Measurements from ENCODE around the gene GPR63.
"Not testable (repeated sequence)": the region's sequence is repeated elsewhere in the genome, so short reads cannot be mapped to it uniquely, and the experiment has no call there.

Gene GPR63

DNA sequence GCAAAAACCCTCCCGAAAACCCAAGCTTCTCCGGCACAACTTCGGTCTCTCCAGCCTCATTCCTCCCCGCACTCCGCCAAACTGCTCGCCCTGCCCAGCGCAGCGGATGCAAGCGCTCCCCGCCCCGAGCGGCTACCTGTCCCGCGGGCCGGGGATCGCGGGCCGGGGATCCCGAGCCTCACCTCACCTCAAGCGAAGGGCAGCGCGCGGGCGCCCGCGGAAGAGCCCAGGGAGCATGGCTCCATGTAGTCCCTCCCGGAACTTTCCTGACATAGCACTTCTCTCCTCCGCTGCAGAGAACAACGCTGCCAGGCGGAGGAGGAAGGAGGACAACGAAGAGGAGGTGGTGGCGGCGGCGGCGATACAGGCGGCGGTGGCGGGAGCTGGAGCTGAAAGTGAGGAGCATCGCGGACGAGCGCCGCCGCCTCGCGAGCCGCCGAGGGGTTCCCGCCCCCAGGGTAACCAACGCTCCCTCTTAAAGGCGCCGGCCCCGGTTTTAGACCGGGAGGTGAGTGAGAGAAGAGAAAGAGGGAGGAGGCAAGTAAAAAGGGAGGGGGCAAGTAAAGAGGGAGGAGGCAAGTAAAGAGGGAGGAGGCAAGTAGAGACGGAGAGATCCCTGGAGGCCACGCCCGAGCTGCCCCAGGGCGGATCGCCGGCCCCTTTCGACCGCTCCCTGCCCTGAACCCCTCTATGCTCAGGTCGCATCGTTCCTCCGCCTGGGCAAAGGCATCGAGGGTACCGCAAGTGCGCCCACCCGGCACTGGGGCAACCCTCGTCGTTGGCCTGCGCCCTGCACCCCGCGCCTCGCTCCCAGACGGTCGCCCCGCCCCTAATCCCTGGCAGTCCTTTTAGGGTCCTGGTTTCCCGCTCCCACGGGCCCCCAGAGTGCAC lies at the start of gene GPR63:
Gene GPR63, minus strand, starts transcription at position 397 of the 891 bp plus-strand sequence. CDS start 37,746 bp downstream, outside the sequence.
- DNase-seq (ENCODE audit: low spot score): peak; percentile 70

DNA sequence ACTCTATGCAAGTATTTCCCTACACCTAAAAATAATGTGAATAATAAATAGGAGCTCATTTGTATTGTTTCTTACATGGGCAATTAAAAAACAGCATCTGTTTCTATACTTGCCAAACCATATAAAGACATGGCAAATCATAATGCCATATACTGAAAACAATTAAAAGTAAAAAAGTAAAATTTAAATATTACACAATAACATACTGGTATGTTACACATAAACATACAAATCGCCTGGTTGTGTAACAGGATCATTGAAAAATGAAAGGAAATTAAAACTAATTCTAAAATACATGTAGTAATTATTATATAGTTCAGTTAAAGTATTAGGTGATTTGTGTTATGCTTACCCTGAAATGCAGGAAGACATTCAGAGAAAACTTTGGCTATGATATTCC lies 49.2 kb upstream of the GPR63 start:
- no peak for DNase-seq (ENCODE audit: low spot score)

DNA sequence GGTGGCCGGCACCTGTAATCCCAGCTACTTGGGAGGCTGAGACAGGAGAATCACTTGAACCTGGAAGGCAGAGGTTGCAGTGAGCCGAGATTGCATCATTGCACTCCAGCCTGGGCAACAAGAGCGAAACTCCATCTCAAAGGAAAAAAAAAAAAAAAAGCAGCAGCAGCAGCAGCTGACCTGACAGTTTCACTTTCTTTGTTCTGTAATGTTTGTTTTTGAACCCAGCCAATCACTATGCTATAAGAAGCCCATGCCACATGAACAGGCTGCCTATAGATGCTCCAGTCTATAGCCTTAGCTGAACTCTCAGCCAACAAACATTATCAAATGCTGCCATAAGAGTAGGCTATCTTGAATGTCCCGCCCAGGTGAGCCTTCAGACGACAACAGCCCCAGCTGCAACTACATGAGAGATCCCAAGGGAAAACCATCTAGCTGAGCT lies 47.9 kb upstream of the GPR63 start:
- DNase-seq (ENCODE audit: low spot score): not testable (repeated sequence)

DNA sequence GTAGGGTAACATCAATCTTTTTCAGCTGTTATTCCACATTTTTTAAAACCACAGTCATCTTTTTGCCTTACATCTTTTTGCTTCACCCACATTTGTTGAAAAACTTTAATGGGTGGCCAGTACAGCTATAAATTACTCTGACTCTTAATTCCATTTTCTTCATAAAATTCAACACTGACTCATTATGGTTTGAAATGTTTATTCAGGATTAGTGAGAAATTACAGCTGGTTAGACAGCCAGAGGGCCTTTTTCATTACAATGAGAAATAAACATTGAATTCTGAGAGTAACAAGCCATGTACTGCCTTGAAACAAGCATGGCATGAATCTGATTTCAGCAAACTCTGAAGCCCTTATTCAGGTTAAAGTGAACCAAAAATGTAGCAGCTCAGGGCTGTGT lies 40.9 kb upstream of the GPR63 start:
- no peak for DNase-seq (ENCODE audit: low spot score)

- DNase-seq (ENCODE audit: low spot score): no peak
Measured at GRCh38 chr6:96876886-96877545, 39.7 kb upstream of the GPR63 start.

- no peak for DNase-seq (ENCODE audit: low spot score)
Measured at GRCh38 chr6:96872976-96873375, 35.7 kb upstream of the GPR63 start.

GRCh38 chr6:96865055-96865405 lies 27.8 kb upstream of the GPR63 start:
- DNase-seq (ENCODE audit: low spot score): no peak

GRCh38 chr6:96864216-96865054 lies 27.2 kb upstream of the GPR63 start:
- DNase-seq (ENCODE audit: low spot score): no peak

- DNase-seq (ENCODE audit: low spot score): no peak
Measured at GRCh38 chr6:96862560-96862959, 25.3 kb upstream of the GPR63 start.

- DNase-seq (ENCODE audit: low spot score): no peak
Measured at GRCh38 chr6:96861588-96861987, 24.3 kb upstream of the GPR63 start.

DNA sequence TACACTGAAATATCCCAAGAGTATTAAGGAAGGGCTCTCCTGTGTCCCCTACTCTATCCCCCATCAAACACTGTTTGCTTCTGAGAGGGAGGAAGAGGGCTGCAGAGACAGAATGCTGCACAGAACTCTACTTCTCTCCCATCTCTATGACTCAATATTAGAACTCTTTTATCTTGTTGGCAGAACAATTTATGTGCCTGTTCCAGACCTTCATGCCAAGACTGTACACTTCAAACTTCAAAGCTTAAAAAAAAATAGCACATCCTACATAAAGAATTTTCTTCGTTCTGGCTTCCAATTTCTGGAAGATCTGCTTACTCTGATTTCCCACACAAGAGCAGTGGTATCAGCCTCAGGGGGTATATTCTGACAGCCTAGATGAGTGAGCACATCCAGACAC lies 19.6 kb upstream of the GPR63 start:
- DNase-seq (ENCODE audit: low spot score): no peak

DNA sequence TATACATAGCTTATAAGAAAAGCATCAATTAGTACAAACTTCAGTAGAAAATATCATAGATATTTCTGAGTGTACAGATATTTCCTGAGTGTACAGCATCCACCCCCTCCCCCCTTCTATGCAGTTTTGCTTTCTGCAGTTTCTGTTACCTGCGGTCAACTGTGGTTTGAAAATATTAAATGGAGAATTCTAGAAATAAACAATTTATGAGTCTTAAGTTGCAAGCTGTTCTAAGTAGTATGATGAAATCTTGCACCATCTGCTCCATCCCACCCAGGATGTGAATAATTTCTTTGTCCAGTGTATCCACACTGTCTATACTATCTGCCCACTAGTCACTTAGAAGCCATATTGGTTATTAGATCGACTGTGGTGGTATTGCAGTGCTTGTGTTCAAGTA lies 15.8 kb upstream of the GPR63 start:
- no peak for DNase-seq (ENCODE audit: low spot score)

DNA sequence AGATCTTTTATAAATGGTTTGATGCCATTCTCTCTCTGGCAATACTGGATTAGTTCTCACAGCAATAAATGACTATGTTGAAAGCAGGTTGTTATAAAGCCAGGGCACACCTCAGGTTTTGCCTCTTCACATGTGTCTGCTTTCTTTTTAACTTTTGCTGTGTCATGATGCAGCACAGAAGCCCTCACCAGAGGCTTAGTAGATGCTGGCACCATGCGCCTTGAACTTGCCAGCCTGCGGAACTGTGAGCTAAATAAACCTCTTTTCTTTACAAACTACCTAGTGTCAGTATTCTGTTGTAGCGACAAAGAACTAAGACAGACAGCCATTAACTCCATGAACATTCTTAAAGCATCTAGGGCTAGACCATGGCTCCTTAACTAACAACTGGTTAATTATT lies 15.3 kb upstream of the GPR63 start:
- no peak for DNase-seq (ENCODE audit: low spot score)

- no peak for DNase-seq (ENCODE audit: low spot score)
Measured at GRCh38 chr6:96851858-96852257, 14.6 kb upstream of the GPR63 start.

- DNase-seq (ENCODE audit: low spot score): no peak
Measured at GRCh38 chr6:96849615-96850014, 12.3 kb upstream of the GPR63 start.

DNA sequence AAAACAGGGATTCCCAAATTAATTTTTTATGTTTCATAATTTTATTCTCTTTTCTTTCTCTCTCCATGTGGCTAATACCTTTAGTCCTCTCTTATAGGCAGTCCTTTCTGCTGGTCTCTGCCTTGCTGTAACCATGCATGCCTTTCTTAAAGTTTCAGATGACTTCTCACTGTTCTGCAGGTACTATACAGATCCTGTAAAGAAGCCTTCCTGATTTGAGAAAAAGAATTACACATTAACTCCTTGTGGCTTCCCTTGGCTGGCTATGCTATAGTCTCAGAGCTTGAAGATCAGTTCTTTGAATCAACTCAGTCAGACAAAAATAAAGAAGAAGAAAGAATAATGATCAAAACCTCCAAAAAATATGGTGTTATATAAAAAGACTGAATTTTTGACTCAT lies 7.3 kb upstream of the GPR63 start:
- DNase-seq (ENCODE audit: low spot score): no peak

- DNase-seq (ENCODE audit: low spot score): no peak
Measured at GRCh38 chr6:96841345-96841744, 4.1 kb upstream of the GPR63 start.

DNA sequence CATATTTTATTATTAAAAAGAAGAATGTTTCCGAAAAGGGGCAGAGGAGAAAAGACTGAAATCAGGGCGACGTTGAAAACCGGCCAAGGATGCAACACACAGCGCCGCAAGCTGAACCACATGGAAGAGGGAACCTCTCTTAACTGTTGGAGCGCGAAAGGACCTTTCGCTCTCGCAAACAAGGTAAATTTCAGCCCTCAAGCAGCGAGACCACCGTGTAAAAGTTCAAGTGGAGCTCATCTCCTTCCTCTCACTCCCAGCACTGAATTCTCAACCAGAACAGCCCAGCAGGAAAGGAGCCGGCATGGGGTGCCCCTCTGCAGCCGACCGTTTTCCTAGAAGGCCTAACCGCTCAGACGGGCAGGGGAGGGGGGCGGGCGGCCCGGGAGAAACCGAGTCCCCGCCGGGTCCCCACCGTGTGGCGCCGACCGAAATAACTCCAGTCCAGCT lies 621 bp downstream of the GPR63 start:
- DNase-seq (ENCODE audit: low spot score): no peak

DNA sequence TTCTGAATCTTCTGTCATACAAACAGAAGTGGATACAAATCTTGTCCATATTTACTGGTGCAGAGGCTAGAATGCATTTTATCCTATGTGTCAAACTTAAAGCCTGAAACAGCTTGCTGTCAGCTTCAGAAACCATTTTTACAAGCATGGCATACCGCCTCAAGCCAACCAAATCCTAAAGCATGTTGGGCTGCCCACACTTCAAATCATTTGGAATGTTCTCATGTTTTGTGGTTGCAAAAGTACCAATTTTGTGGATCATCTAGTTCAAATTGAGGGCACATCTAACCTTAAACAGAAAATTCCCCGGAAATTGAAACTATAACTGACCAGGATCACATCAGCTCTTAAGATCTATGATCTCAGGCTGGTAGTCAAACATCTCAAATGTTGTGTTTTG lies 3.2 kb downstream of the GPR63 start:
- DNase-seq (ENCODE audit: low spot score): no peak

GRCh38 chr6:96832780-96833179 lies 4.5 kb downstream of the GPR63 start:
- no peak for DNase-seq (ENCODE audit: low spot score)

DNA sequence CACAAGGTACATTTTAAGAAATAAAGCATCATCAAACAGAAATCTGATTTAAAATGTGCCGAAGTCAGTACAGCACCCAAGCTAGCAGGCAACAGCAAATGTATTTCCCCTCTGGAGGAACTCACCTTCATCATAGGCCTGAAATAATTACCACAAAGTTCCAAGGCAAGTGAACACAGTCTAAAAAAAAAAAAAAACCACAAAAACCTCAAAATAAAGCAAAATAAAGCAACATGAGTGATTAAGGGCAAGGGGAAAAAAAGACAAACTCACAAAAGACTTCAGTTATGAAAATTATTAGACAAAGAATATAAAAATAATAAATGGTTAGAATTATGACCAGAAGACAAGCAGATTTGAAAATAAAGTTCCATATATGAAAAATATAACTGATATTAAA lies 10.4 kb downstream of the GPR63 start:
- no peak for DNase-seq (ENCODE audit: low spot score)

GRCh38 chr6:96823743-96824142 lies 13.5 kb downstream of the GPR63 start:
- DNase-seq (ENCODE audit: low spot score): no peak

DNA sequence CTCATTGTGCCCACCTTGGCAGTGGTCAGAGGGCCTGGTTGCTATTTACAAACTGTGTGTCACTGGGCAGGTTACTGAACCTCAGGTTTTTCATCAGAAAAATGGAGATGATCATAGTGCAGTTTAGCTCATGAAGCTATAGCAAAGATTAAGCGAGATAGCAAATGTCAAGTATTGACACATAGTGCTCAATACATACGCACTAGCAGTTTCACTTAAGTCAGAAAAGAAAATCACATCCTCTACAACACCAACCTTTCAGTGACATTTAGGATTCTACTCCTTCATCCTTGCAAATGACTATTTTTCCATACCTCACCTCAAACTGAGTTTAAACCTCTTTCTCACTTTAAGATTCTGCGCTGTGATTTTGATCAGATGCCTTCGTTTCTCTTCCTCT lies 16.2 kb downstream of the GPR63 start:
- DNase-seq (ENCODE audit: low spot score): no peak
